HG02678 (cell line): Measurements from ENCODE around the gene OR13C8.

ENCODE experiments used
- ATAC-seq: cut with Tn5 transposase; IDR thresholded peaks from one replicate; pipeline ENCODE4 v1.9.1; 2021; ENCODE audit warnings: mild to moderate bottlenecking, moderate library complexity; ENCODE audit not compliant: unreplicated experiment

Gene OR13C8

DNA sequence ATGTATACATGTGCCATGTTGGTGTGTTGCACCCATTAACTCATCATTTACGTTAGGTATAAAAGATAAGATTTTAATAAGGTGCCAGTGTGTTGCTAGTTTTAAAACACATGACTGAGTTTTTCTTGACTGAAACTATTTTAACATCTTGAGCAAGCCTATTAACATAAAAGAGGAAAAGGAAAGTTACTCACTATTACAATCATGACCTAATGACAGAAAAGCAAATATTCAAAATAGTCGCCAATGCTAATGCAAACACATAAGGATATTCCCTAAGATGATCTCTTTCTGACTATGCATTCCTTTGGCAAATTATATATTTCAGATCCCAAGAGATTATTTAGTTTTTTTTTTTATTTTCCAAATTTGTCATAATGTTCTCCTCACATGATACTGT, 42.2 kb downstream of the OR13C8 start:
- no peak for ATAC-seq

DNA sequence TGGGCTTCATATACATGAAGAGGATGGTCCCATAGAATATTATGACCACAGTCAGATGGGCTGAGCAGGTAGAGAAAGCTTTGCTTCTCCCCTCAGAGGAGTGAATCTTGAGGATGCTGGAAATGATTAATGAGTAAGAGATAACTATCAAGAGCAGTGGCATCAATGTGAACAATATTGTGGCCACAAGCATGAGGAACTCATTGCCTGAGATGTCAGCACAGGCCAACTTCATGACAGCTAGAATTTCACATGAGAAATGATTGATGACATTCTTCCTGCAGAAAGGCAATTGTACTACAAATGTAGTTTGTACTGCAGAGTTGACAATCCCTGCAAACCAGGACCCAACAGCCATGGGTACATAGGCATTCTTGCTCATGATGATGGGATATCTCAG, 48.5 kb downstream of the OR13C8 start:
- ATAC-seq, result no peak

GRCh38 chr9:104618104-104618503, 49.1 kb downstream of the OR13C8 start, which contains the start of gene OR13C9:
Gene OR13C9, minus strand, starts transcription at chr9:104618204. Its CDS starts 0 bp downstream, at chr9:104618204.
- no peak for ATAC-seq
